GM18909 (cell line): ENCODE data around the gene FBLN1.
"Not testable (repeated sequence)": the region's sequence is repeated elsewhere in the genome, so short reads cannot be mapped to it uniquely, and the experiment has no call there.

Experiments
- ATAC-seq: cut with Tn5 transposase; IDR thresholded peaks from one replicate; pipeline ENCODE4 v1.9.1; 2021; ENCODE audit warnings: mild to moderate bottlenecking; ENCODE audit not compliant: unreplicated experiment, poor library complexity

Gene FBLN1

DNA sequence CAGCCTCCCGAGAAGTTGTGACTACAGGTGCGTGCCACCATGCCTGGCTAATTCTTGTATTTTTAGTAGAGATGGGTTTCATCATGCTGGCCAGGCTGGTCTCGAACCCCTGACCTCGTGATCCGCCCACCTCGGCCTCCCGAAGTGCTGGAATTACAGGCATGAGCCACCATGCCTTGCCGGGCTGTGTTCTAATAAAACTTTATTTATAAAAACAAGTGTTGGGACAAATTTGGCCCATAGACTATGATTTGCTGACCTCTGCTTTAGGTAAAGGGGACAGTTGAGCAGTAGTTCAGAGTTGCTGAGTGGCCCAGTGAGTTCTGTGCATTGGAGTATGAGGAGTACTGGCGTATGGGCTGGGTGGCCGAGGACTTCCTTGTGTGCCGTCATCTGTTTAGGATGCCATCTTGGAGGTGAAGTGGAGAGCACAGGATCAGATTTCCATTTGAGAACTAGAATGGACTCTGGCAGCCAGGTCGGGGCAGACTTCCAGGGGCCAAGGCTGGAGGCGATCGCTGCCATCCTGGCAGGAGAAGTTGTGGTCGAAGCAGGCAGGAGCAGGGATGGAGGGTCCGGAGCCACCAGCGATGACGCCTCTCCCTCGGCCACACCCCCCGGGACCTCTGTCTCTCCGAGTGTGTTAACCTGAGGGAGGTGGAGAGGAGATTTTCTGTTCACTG lies 43.8 kb downstream of the FBLN1 start:
- ATAC-seq: no peak

DNA sequence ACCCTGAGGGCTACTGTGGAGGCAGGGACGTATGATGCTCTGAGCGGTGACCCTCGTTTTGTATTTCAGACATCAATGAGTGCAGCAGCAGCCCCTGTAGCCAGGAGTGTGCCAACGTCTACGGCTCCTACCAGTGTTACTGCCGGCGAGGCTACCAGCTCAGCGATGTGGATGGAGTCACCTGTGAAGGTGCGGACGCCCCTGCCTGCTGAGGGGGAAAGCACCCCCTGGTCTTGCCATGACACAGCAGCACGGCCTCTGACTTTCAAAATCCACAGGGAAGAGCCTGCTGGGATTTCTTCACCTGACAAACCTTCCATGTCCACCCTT lies 44.3 kb downstream of the FBLN1 start:
- no peak for ATAC-seq

DNA sequence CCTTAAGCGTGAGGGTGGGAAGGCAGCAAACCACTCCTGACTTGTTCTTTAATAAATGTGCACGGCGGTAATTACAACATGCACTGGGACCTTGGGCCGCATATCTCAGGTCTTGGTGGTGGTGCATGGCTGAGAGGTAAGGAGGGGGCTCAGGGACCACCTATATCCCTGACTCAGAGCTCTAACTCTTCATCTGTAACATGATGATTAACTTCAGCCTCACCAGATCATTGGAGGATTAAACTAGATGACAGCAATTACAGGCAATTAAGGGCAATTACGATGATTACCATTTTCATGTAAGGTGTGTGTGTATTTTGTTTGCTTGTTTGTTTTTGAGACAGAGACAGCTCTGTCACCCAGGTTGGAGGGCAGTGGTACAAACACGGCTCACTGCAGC lies 45.0 kb downstream of the FBLN1 start:
- ATAC-seq: no peak

DNA sequence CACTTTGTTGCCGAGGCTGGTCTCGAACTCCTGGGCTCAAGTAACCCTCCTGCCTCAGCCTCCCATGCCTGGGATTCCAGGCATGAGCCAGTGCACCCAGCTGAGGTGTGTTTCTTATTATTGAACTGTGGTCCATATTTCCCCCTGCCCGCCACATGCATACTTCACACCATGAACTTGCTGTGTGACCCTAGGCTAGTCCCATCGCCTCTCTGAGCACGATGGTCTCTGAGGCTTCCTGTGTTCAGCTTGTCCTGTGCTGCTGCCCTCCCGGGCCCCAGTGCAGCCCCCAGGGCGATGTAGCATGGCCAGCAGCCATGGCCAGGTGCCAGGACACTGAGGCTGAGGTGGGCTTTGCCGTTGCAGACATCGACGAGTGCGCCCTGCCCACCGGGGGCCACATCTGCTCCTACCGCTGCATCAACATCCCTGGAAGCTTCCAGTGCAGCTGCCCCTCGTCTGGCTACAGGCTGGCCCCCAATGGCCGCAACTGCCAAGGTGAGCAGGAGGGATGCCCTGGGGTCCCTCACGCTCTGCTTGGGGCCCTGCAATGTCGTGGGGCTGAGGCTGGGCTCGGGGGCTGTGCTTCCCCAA lies 45.7 kb downstream of the FBLN1 start:
- no peak for ATAC-seq

DNA sequence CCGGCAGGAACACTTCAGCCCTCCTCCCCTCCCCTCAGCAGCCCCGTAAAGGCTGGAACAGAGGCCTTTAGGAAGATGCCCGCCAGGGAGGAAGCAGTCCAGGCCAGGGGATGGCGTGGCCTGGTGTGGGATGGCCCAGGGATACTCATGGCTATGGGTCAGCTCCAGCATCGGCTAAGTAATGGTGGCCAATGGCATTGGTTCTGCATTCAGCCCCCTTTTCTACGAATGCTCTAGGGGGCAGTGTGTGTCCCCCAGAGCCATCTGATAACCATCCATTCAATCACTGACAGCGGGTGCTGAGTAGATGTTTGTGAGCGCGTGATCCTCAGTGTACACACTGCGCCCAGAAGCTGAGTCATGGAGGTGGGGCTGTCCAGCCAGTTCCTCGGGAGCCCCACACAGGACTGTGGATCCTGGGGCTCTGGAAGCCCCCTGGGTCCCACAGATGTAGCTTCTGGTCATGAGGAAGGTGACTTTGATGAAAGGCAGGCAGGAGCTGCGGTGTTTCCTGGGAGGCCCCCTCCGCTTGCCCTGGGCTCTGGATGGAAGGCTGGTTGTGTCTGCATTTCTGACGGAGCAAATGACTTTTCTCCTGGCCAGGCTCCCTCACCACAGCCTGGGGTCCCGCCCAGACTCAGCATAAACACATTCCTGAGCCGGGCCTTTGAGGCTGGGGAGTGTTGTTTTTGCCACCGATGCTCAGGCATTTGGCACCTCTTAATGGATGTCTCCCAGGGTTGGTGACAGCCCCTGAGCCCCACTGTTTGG lies 46.5 kb downstream of the FBLN1 start:
- no peak for ATAC-seq

DNA sequence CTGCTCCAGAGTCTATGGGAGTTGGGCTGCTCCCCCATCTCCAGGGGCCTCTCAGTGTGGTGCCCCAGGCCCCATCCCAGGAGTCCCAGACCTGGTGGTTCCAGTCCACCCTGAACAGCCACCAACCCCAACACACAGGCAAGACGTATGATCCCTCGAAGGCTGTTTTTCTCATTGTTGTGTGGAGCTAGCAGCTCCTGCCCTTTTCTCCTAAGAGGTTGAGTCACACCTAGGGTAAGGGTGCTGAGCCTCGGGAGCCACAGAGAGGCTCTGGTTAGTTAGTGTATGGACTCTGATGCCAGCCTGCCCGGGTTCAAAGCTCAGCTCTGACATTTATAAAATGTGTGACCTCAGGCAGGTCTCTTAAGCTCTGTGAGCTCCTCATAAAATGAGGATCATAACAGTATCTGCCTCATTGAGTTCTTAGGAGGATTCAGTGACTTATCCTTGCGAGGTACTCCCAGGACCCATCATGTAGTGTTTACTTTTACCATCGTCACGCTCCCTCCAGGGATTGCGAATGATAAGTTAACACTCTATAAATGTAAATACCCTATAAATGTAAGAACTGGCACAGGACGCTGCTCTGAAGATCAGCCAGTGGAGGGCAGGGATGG lies 47.2 kb downstream of the FBLN1 start:
- ATAC-seq: no peak

DNA sequence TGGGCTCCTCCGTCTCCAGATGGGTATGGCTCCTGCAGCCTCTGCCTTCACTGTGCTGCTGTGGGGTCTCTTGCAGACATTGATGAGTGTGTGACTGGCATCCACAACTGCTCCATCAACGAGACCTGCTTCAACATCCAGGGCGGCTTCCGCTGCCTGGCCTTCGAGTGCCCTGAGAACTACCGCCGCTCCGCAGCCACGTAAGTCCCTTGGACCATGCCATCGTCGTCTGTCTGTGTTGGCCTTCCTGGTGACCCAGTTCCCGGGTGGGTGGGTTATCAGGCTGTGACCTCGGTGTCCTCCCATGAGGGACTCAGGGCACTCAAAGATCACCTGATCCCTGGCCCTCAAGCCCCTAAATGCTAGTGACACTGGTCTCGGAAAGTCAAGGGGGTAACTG lies 47.7 kb downstream of the FBLN1 start:
- ATAC-seq: no peak

DNA sequence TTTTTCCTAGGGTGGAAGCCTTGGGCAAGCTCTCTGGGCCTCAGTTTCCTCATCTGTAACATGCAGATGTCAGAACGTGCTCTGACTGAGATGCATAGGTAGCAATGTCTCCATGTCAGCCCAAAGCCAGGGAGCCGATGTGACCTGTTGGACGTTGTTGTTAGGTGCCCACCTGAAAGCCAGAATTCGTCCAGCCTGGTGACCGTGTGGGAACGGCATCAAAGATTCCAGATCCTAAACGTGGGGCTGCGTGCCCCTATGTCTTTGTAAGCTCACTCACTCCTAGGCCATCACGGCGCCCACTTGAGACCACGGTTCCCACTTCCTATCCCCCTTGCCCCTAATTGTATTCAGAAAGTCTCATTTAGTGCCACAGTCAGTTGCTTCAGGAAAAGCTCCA lies 48.2 kb downstream of the FBLN1 start:
- ATAC-seq: no peak

DNA sequence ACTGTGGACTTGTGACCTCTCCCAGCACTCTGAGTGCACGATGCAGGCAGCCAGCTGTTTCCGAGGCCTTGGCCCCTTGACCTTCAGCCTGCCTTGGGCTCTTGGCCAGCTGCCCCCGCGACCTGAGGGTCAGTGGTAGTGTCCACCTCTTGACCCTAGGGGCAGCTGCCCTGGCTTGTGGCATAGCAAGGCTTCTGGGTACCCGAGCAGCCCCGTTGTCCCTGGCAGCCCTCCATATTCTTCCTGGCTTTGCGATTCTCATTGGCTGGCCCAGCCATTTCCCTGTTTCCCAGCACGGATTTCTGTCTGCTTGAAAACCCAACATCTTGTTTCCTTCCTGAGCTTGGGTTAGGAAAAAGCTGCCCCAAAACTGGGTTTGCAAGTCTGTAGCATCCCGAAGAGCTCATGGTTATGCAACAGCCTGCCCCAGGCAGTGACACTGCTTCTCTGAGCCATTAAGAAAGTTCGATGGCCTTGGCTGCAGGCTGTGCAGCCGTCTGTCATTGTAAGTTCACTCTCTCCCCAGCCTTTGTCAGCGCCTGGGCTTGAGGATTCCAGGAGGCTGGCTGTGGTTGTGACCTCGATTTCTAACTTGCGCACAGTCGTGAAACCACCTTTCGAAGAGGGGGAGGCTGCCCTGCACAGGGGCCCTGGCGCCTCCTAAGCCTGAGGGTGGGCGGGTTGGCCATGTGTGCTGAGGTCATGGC lies 48.8 kb downstream of the FBLN1 start:
- ATAC-seq: no peak

DNA sequence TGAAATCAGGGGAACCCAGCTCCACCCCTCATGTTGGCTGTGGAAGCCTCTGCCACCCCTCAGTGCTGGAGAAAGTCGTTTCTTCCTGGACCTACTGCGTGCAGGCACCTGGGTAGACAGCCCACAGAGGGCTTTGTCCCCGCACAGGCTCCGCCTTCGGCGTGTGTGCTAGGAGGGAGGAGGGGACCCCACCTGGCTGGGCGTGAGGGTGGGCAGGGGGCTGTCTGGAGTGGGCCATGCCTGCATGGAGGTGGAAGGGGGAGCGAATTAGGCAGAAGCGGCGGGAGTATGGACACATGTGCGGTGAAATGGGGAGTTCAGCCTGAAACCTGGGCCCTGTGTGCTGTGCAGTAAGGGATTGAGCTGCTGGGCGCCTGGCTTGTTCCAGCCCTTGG lies 49.3 kb downstream of the FBLN1 start:
- no peak for ATAC-seq

DNA sequence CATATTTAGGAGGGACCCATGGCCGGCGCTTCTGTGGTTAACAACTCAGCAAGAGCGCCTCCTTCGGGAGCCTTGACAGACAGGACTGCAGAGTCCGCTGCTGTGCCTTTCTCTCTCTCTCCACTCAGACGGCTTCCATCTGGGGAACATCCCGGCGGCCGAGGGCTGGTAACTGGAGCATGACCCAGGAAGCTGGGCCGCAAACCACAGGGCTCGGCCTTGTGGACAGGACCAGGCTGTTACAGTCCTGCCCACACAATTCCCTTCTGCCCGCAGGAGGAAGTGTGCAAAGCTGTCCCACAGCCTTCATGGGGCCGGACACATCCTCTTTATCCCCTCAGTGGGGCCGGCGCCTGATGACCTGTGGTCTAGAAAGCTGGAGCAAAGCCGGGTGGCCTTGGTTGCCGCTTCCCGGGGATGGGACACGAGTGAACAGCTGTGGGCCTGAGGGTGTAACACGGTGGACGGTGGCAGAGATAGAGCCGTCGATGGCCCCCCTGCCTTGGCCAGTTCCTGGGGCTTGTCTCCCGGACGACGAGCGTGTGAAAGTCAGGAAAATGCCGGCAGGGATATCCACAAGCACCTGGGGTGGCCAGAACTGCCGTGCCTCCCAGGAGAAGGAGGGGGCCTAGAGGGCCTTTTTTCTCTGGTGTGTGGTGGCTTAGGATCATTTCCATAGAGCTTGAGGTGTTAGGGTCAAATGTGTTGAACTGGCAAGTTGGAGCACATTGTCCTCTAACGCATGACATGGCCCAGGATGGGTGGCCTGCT lies 50.1 kb downstream of the FBLN1 start:
- no peak for ATAC-seq

DNA sequence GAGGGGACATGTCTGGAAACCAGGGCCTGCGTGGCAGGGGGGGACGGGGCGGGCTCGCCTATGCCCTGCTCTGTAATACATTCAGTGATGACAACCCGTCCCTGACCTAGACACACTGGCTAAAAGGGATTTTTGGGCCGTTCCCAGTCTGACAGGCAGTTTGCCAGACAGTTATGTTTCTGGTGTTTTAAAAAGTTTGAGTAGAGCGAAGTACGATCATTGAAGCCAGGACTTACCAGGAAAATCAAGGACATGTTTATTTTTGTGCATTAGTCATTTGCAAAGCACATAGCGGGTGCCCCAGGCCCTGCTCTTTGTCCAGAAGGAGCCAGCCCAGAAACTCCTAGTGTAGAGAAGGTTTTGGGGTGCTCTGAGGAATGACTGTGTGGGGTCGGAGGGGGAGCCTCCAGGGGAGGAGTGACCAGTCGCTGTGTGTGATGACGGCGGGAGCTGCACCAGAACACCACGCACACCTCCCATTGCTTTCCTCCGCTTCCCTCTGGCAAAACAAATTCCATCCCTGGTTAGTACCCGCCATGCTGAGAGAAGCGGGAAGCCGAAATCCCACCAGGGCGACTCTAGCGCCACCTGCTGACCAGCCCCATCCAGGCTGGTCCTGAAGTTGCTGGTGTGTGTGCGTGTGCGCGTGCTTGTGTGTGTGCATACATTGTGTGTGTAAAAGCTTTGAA lies 50.8 kb downstream of the FBLN1 start:
- no peak for ATAC-seq

DNA sequence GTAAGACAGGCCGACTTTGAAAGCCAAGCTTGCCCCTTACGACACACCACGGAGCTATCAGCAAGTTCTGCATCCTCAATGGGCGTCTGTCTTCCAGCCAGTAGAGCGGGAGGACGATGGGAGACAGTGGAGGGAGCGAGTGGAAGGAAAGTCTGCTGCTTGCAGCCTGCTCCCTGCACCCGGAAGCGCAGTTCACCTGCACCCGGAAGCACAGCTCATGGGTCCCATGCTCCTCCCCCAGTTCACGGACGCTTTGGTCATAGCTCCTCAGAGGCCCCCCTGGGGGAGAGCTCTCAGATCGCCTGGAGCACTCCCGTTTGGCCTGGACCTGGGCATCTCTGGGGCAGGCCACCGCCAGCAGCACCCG lies 51.3 kb downstream of the FBLN1 start:
- no peak for ATAC-seq

DNA sequence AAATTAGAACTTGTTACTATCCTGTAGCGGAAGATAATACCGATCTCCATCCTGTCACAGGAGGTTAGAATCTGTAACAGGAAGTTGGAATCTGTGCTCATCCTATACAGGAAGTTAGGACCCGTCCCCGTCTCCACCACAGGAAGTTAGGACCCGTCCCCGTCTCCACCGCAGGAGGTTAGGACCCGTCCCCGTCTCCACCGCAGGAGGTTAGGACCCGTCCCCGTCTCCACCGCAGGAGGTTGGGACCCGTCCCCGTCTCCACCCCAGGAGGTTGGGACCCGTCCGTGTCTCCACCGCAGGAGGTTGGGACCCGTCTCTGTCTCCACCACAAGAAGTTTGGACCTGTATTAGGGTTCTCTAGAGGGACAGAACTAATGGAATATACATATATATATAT lies 52.2 kb downstream of the FBLN1 start:
- no peak for ATAC-seq

DNA sequence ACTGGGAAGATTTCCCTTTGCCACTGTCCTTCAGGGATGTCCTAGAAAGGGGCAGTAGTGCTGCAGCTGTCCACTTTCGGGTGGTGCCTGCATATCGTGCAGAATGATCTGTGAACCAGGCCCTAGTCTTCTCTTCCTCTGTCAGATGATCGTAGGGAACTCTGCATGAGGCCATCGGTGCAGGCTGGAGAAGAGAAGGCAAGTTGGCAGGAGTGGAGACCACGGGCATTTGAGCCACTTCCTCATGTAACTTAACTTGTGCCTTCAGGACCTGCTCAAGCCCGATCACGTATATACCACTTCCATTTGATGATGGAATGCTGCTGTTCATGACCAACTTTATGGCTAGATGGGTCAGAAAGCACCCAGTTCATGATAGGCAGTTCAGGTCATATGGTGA lies 55.2 kb downstream of the FBLN1 start:
- ATAC-seq: not testable (repeated sequence)

DNA sequence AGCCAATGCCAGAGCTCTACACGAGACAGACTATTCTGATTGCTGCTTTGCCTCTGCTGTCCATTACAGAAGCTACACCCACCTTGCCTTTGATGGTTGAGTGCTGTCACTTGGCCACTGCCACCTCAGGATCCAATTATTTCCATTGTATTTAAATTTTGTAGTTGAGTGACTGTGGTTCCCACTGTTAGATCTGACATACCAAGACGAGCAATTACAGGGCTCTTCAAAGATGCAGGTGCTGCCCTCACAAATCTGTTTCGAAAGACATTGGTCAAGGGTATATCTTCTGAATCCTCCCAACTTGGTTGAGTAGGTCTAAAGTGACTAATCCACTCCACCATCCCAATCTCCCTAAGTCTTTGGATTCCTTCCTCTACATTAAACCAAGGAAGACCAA lies 57.4 kb downstream of the FBLN1 start:
- ATAC-seq: not testable (repeated sequence)

DNA sequence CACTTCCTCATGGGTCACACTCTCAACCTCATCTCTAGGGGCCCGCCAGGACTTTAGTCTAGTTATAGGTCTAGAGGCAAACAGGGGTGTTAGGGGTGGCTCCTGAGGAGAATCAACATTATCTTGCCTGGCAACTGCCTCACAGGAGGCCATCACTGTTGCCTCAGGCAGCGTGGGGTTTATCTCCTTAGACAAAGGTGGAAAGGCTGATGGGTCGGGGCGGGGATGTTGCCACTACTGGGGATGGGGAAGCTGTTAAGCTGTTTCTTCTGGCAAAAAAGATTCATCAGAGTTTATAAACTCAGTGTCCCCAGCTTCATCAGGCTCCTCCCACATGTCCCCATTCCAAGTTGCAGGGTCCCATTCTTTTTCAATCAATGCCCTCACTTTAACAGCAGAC lies 58.1 kb downstream of the FBLN1 start:
- not testable (repeated sequence) for ATAC-seq

DNA sequence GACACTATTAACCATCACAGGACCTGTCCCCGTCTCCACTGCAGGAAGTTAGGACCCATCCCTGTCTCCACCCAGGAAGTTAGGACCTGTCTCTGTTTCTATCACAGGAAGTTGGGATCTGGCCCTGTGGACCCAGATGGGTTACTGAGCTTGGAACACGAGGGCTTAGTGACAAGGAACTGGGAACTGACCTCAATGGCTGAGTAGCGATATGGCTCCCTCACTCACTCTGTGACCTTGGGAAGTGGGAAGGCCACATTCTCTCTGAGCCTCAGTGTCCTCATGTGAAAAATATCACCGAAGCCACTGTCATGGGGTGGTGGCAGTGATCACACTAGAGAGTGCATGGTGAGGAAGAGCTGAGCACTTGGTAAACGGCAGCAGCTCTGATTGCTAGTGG lies 59.4 kb downstream of the FBLN1 start:
- no peak for ATAC-seq

DNA sequence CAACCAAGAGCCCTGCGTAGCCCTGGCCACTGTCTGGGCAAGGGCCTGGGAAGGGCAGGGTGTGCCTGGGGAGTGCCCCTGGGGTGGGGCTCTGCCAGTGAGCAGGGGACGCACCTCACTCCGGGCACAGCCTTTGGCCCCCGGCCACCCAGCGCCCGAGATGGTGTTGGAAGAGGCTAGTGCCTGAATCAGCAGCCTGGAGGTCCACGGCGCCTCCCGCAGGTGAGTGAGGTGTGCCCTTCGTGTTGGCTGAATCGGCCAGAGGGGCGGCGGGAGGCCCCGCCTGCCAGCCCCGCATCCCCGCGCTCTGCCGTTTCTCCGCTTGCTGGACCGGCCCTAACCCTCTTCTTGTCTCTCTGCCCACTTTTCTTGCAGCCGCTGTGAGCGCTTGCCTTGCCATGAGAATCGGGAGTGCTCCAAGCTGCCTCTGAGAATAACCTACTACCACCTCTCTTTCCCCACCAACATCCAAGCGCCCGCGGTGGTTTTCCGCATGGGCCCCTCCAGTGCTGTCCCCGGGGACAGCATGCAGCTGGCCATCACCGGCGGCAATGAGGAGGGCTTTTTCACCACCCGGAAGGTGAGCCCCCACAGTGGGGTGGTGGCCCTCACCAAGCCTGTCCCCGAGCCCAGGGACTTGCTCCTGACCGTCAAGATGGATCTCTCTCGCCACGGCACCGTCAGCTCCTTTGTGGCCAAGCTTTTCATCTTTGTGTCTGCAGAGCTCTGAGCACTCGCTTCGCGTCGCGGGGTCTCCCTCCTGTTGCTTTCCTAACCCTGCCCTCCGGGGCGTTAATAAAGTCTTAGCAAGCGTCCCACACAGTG lies 60.1 kb downstream of the FBLN1 start:
- no peak for ATAC-seq
